ENCODE measurements around the gene KCNN3.

- TF ChIP-seq POLR2A (IDR thresholded peaks at IDR 0.05; ENCODE audit: low read length) (no peak), GATA1 (IDR thresholded peaks at IDR 0.05; ENCODE audit: low read depth, low read length) (no peak)
Observed at GRCh38 chr1:154775621-154776605, 94.2 kb downstream of the KCNN3 start.
